H1 (cell line): ENCODE data around the gene PNPLA1.

Source experiments
- CEBPB ChIP-seq: IDR thresholded peaks from 2 replicates; pipeline ENCODE4 v1.6.1; 2012; ENCODE audit warnings: low read depth, low read length
- EP300 ChIP-seq, 2 experiments: IDR thresholded peaks; 1 replicate in 1 of 2; 2 replicates in 1 of 2; pipeline ENCODE4 v1.6.1; 2011 to 2012; ENCODE audit warnings: low read depth in 2 of 2, low read length in 2 of 2, mild to moderate bottlenecking in 2 of 2, borderline replicate concordance in 1 of 2, inconsistent platforms in 1 of 2, moderate library complexity in 1 of 2
- TF ChIP-seq, protein P1 (sequence below), 3 experiments: IDR thresholded peaks; 1 replicate in 2 of 3; 2 replicates in 1 of 3; pipeline versions ENCODE4 v1.5.1 to v1.6.1; 2011; ENCODE audit warnings: low read length in 3 of 3, mild to moderate bottlenecking in 3 of 3, inconsistent platforms in 2 of 3, low read depth in 1 of 3, moderate library complexity in 1 of 3; ENCODE audit not compliant: insufficient read depth in 1 of 3; ENCODE audit errors: control extremely low read depth in 1 of 3

DNA sequence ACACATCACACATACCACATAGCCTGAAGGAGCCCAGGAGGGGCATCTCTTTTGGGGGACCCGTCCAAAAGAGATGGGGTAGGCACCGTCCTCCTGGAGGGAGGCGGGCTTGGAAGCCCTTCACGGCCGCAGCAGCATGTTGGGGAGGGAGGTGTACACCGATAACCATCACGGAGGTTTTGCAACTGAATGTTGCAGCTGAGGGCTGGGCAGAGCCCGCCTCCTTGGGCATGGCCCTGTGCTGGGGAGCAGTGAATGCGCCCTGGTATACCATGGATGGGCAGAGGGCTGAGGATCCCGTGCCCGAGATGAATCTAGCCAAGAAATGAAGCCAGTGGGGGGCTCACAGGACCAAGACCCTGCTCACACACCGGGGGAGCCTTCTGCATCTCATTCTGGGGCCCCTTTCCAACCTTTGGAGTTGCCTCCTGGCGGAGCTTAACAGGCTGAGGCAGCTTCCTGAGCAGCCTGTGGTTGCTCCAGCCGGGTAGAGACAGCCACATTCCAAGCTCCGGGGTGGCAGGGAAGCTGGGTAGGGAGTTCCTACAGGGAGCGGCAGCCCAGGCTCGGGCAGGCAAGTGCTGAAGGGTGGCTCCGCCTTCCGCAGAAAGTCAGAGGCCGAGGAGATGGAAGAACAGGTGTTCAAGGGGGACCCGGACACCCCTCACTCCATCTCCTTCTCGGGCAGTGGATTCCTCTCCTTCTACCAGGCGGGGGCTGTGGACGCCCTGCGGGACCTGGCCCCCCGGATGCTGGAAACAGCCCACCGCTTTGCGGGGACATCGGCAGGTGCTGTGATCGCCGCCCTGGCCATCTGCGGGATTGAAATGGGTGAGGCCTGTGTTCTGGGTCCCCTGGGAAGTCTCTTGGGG is at the start of gene PNPLA1:
- TF ChIP-seq, protein P1, sequence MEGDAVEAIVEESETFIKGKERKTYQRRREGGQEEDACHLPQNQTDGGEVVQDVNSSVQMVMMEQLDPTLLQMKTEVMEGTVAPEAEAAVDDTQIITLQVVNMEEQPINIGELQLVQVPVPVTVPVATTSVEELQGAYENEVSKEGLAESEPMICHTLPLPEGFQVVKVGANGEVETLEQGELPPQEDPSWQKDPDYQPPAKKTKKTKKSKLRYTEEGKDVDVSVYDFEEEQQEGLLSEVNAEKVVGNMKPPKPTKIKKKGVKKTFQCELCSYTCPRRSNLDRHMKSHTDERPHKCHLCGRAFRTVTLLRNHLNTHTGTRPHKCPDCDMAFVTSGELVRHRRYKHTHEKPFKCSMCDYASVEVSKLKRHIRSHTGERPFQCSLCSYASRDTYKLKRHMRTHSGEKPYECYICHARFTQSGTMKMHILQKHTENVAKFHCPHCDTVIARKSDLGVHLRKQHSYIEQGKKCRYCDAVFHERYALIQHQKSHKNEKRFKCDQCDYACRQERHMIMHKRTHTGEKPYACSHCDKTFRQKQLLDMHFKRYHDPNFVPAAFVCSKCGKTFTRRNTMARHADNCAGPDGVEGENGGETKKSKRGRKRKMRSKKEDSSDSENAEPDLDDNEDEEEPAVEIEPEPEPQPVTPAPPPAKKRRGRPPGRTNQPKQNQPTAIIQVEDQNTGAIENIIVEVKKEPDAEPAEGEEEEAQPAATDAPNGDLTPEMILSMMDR (IDR thresholded peaks at IDR 0.05; ENCODE audit: control extremely low read depth in 1 of 3, insufficient read depth in 1 of 3, low read depth in 1 of 3, low read length in 3 of 3), result no peak
- TF ChIP-seq CEBPB (no peak), EP300 (IDR thresholded peaks at IDR 0.05; ENCODE audit: borderline replicate concordance in 1 of 2, low read depth in 2 of 2, low read length in 2 of 2) (no peak)
